GM21447 (cell line): ENCODE results near the gene NSUN7.

Experiments
- ATAC-seq: cut with Tn5 transposase; IDR thresholded peaks from one replicate; pipeline ENCODE4 v1.9.1; 2021; ENCODE audit not compliant: unreplicated experiment

NSUN7 gene

GRCh38 chr4:40845154-40845835 is 95.5 kb downstream of the NSUN7 start:
- ATAC-seq: no peak

- ATAC-seq: no peak
Observed at GRCh38 chr4:40846532-40846931, 96.8 kb downstream of the NSUN7 start.

GRCh38 chr4:40848251-40848650 is 98.5 kb downstream of the NSUN7 start:
- no peak for ATAC-seq

- no peak for ATAC-seq
Observed at GRCh38 chr4:40848940-40849339, 99.2 kb downstream of the NSUN7 start.

- ATAC-seq: no peak
Observed at GRCh38 chr4:40850496-40850895, 100.7 kb downstream of the NSUN7 start.

- ATAC-seq: no peak
Observed at GRCh38 chr4:40856277-40856839, 106.6 kb downstream of the NSUN7 start.

DNA sequence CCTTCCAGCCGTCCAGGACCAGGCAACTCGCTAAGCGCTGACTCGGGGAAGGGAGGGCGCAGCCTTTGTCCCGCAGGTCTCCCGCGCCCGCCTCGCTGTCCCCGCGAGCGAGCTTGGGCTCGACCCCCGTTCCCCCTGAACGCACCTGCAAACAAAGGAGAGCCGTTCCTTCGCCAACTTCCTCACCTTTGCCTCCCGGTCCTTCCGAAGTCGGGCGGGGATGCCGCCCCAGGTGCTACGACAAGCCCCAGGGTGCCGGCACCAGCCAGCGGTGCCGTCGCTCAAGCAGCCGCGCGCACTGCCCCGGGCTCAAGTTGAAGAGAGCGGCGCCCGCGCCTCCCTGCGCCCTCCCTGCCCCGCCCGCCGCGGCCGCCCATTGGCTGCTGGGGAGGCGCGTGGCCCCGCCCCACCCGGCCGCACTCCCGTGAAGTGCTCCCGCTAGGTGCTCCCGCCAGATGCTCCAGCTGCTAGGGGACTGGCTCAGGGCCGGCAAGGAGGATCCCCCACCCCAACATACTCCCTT is 107.1 kb downstream of the NSUN7 start:
- ATAC-seq: peak; percentile 82

DNA sequence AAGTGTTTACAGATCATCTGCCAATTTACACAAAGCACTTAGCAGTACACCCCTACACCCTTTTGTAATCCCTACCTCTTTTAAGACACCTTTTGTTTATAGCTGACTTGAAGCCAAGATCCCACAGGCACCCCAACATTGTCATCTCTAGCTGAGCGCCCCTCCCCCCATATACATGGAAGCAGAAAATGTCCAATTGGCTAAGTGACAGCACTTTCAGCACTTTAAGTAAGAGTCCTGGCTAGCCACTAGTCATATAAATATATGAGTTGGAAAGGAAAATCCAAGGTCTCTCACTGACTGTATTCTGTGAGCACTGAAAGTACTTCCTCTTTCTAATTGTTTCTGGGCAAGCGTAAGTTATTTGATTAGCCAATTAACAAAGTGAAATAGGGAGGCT is 108.2 kb downstream of the NSUN7 start:
- no peak for ATAC-seq

DNA sequence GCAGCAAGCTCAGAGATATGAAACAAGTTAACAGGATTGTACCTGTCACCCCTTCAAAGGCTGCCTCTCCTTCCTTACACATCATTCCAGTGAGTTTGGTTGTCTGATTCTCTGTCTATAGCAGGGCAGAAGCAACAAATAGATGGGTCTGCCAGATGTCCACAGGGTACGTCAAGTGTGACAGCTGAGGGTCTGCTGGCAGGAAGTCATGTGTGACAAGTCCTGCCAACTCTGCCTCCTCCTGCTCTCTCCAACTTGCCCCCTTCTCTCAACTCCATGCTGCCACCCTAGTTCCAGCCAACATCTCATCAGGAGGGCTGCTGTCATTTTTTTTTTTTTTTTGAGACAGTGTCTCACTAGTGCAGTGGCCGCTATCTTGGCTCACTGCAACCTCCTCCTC is 109.2 kb downstream of the NSUN7 start:
- ATAC-seq: no peak
